Measurements from ENCODE around the gene NDUFAF2.
A peak's percentile ranks its signal among the peaks of the same experiment; 100 is the strongest.
"Not testable (repeated sequence)": the region's sequence is repeated elsewhere in the genome, so short reads cannot be mapped to it uniquely, and the experiment has no call there.

The NDUFAF2 gene, protein sequence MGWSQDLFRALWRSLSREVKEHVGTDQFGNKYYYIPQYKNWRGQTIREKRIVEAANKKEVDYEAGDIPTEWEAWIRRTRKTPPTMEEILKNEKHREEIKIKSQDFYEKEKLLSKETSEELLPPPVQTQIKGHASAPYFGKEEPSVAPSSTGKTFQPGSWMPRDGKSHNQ

DNA sequence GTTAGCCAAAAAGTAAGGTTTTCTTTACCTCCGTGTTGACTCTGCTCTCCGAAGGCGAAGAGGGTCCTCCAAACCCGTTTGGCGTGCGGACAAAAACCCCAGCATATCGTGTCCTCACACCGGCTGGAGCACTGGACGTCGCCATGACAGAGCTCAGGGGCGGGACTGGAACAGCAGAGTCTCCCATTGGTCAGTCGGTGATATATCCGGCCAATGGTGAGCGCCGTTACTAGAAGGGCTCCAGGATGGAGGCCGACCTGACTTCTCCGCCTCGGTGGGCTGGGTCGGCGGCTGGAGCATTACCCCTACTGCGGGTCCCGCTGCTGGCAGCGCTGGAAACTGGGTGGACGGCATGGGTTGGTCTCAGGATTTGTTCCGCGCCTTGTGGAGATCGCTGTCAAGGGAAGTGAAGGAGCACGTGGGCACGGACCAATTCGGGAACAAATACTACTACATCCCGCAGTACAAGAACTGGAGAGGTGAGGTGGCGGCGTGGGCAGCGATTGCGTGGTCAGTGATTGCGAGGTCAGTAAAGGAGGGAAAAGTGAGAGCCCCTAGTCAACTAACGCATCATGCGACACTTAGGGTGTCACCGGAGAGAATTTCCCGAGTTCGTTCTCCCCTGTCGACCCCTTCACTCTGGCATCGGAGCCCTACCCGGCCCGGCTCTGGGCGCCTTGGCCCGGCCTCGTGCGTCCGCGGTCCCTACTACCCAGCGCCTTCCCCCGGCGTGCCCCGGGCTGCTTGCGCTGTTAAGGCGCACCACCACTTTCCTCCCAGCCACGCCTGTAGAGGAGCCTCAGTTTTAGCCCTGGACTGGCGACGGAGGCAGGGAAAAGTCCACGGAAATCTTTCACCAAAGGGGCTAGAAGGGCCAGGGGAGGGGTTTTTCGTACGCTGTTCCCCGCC, at the start of gene NDUFAF2, which contains the start of gene ERCC8:
NDUFAF2 (plus strand) TSS at position 302 of the 909 bp plus-strand sequence; CDS start at position 353, 51 bp downstream.
ERCC8 (minus strand) TSS at position 167 of the 909 bp plus-strand sequence; CDS start at position 105, 62 bp downstream.
- DNase-seq = peak; percentile 82 to 87

DNA sequence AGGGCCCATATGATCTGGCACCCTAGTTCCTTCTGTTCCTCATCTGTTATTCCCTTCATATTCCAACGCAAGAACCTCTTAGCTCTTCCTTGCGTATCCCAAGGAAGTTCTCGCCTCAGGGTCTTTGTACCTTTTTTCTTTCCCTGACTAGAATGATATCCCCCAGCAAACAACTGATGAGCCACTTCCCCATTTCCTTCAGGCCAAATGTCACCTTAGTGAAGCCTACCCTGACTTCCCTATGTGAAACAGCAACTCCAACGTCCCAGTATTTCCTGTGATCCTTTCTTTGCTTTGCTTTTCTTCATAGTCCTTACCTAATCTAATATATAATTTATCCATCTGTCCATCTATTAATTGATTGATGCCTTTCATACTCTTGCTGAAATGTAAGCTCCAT, 48.0 kb upstream of the NDUFAF2 start:
- no peak for DNase-seq

DNA sequence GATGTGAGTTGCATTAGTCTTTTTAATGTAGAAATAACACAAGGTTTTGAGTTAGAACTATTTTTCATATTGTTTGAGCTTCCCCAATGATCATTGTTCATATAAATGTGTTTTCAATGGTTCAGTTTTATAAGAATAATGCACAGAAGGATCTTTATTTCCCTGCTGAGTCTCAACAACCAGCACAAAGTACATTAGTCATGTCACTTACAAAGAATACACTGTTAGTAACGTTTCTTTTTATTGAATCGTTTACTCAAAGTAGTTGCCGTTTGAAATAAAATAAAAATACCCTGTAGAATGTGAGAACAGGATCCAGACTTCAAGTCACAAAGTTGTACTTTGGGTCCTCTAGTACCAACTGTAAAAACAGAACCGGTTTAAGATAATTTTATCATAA, 41.6 kb upstream of the NDUFAF2 start:
- no peak for DNase-seq

DNA sequence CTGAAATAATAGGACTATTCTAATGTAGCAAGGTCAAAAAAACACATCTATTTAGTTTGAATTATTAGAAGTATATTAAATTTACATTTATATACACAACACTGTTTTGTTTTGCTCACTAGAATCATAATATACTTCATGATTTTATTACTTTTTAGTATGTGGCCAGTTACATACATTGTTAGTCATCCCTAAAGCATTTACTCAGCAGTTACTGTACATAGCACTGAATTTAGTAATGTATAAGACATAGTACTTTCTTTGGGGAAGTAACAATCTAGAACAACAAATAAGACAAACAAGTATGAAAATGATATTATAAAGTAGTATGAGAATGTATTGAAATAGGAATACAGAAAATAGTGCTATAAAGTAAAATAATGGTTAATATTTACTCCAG, 28.4 kb upstream of the NDUFAF2 start:
- DNase-seq = no peak

DNA sequence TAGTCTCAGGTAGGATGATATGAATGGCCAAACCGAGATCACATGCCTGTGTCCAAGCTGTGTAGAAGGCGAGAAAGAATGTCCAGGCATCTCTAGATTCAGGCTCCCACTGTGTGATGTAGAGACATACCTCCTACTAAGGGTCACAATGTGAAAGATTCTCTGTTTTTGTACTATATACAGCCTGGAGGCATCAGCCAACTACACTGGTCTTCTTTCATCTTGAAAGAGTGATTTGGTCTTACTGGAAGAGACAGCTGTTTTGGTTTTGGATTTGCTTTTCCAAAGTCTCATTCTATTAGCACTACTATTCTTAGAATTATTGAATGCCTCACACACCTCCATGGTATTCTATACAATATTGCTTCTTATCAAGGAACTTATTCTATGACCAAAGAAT, 26.5 kb upstream of the NDUFAF2 start:
- no peak for DNase-seq

DNA sequence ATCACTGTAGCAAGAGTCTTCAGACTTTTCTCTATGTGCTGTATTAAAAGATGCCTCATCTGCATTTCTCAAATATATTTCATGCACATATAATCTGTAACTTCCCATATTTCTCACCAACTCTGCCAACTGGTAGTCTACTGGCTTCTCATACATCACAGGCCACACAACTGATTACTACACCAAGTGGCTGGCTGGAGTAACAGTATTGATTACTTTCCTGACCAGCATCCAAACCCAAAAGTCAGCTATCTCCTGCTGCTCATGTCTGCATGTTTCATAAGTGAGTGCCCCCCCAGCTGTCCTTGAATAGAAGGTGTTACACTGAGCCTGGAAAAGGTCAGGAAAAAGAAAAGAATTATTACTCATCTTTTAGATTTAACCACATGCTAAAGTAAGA, 17.6 kb upstream of the NDUFAF2 start:
- no peak for DNase-seq

DNA sequence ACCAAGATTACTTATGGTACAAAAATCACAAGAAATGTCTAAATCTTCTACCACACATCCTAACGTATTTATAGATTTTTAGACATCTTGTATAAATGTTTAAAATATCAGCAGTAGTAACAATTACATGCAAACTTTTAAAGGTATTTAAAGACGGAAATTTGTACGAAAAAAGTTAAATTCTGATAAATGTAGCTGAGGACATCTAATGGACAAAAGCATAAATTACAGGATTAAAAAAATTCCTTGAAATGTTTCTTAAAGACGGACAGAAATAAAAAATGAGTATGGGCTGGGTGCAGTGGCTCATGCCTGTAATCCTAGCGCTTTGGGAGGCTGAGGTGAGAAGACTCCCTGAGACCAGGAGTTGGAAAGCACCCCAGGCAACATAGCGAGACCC, 16.0 kb upstream of the NDUFAF2 start:
- DNase-seq = no peak

DNA sequence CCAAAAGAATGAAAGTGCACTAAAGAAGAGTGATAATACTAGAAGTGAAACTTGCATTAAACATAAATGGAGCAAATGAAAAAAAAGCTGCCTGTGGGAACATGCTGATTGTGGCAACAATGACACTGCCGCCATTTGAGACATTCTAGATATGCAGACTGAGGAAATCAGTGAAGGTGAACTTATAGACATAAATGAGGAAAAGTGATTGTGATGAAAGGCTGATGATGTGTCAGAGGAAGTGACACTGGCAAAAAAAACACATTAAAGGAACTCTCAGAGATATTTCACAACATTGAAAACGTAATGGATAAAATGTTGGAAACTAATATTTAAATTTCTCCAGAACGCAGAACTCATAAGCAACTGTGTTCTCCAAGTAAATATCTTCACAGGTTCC, 1.4 kb upstream of the NDUFAF2 start:
- peak; percentile 63 to 77 for DNase-seq

DNA sequence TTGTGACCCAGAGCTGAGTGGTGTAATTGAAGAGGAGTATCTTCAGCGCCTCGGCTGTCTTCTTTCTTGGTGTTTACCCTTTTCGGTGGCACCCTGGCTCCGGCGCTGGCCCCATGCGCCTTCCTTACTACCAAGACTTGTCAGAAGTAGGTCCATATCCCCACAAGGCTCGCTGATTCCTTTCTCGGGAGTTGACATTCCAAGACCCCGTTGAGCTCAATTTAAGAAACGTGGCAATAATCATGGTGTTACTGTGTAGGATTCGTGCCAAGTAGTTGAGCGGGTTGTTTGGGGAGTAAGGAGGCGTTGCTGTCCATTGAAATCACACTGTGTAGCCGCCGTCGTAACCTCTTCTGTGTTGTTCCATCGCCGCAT, 795 bp downstream of the NDUFAF2 start:
- DNase-seq = peak; percentile 13 to 17

DNA sequence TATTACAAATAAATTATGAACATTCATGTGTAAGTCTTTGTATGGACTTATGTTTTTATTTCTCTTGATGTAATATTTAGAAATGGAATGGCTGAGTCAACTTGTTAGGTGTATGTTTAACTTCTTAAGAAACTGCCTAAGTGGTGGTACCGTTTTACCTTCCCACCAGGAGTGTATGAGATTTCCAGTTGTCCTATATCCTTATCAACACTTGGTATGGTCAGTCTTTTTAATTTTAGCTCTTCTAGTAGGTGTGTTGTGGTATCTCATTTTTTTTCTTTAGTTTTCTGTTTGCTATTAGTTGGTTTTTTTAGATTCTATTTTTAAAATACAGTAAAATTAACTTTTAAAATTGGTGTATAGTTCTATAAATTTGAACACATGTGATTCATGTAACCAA, 3.7 kb downstream of the NDUFAF2 start:
- DNase-seq = no peak

DNA sequence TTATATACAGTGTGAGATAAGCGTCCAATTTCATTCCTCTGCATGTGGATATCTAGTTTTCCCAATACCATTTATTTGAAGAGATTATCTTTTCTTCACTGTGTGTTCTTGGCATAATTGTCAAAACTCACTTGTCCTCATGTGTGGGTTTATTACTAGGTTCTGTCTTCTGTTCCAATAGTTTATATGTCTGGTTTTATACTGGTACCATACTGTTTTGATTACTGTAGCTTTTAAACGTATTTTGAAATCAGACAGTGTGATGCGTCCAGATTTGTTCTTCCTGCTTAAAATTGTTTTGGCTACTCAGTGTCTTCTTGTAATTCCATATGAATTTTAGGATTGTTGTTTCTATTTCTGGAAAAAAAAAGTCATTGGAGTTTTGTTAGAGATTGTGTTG, 10.2 kb downstream of the NDUFAF2 start:
- no peak for DNase-seq

DNA sequence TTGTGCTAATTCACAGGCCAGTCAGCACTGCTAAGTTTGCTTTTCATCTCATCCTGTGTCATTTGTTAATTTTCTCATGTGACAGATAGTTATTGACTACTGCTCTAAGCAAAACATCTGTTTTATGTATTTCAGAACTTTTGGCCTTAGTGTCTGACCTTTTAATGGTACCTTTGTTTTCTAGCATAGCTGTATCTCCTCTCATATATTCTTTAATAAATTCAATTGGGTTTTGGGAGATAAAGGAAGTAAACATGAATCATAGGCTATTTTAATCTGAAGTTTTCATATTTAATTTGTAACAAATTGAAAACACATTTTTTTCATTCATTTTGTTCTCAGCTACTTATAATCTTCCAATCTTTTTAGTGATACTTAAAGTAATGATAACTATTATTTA, 13.1 kb downstream of the NDUFAF2 start:
- DNase-seq = no peak

DNA sequence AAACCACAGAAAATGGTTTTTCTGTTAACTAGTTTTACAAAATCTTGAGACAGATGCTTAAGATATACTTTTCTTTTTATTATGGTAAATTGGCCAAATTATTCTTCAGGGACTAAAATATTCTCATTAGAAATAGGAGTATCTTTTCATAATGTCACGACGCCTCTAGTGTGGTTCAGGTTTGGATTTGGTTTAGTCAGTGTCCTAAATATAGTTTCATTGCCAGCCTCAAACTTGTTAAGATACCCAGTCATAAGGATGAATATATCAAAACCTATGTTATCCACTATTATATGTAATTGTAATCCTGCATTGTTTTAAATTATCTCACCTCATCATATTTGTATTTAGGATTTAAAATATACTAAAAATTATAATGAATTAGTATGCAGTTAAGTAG, 13.7 kb downstream of the NDUFAF2 start:
- DNase-seq = no peak

DNA sequence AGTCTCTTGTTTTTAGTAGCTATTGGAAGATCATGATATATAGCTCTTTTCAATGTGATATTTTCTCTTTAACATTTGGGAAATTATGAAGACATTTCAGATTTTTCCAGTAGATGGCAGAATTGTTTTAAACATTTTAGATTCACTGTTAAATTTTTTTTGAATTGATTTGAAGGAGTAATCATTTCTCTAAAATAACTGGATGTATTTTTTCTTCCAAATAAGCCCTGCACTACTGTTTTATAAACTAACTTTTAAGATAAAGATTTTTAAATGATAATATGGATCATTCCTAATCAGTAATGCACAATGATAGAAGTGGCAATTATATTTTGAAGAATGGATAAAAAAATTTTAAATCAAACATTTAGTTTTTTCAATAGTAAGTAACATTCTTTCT, 14.2 kb downstream of the NDUFAF2 start:
- DNase-seq = peak; percentile 28 to 31

DNA sequence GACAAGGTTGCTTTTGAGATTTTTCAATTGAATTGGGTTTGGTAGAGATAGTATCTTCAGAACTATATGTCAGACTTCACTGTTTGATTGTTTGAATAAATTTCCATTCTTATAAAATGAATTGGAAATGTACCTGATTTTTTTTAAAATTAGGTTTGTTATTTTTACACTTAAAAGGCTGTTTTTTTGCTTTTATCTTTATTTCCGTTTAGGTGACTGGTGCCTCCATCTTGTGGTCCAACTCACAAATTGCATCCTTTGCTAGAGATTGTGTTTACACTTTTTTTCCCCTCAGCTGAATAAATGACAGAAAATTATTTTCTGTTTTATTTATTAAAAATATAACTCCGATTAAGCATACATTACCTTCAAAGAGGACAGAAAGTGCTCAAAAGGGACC, 15.6 kb downstream of the NDUFAF2 start:
- DNase-seq = peak in 1 of 2 experiments; percentile 7

DNA sequence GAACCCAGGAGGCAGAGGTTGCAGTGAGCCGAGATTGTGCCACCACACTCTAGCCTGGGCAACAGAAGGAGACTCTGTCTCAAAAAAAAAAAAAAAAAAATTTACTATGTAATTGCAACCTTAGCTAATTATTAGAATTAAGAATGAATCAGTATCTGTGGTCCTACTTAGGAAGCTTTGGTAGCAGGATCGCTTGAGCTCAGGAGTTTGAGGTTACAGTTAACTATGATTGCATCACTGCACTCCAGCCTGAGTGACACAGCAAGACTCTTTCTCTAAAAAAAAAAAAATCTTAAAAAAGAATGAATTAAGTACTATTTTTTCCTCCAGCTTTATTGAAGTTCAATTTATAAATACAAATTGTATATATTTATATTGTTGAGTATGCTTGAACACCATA, 16.7 kb downstream of the NDUFAF2 start:
- peak; percentile 68 to 71 for DNase-seq

DNA sequence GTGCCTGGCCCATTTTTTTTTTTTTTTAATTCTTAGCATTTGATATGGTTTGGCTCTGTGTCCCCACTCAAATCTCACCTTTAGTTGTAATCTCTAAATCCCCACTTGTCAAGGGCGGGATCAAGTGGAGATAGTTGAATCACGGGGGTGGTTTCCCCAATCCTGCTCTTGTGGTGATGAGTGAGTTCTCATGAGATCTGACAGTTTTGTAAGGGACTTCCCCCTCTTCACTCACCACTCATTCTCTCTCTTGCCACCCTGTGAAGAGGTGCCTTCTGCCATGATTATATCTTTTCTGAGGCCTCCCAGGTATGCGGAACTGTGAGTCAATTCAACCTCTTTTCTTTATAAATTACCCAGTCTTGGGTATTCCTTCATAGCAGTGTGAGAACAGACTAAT, 27.2 kb downstream of the NDUFAF2 start:
- no peak for DNase-seq

DNA sequence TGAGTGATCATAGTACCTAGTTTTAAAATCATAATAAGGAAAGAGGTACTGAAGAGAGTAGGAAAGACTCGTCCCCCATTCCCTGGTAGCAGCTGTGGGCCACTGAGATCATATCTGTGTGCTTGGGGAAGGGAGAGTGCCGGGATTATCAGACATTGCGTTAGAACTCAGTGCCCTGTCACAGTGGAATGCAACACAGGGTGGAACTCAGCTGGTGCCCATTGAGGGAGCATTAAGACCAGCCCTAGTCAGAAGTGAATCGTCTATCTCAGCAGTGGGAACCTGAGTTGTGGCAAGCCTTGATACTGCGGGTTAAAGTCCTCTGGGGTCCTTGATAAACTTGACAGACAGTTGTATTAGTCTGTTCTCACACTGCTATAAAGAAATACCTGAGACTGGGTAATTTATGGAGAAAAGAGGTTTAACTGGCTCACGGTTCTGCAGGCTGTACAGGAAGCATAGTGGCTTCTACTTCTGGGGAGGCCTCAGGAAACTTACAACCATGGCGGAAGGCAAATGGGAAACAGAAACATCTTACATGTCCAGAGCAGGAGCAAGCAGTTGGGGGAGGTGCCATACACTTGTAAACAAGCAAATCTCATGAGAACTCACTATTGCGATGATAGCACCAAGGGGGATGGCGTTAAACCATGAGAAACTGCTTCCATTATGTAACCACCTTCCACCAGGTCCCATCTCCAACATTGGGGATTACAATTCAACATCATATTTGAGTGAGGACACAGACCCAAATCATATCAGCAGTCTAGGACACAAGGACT, 33.1 kb downstream of the NDUFAF2 start:
- no peak for DNase-seq

DNA sequence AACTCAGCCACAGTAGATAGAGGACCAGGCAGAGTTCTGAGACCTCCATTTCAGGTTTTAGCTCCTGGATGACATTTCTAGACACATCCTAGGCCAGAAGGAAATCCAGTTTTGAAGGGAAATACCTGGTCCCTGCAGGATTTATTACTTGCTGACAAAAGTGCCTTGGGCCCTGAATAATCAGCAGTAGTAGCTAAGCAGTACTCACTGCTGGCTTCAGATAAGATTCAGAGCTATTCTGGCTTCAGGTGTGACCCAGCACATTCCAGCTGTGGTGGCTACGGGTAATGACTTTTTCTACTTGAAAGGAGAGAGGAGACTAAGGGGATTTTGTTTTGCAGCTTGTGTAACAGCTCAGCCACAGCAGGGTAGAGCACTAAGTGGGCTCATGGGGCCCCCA, 34.0 kb downstream of the NDUFAF2 start:
- no peak for DNase-seq

DNA sequence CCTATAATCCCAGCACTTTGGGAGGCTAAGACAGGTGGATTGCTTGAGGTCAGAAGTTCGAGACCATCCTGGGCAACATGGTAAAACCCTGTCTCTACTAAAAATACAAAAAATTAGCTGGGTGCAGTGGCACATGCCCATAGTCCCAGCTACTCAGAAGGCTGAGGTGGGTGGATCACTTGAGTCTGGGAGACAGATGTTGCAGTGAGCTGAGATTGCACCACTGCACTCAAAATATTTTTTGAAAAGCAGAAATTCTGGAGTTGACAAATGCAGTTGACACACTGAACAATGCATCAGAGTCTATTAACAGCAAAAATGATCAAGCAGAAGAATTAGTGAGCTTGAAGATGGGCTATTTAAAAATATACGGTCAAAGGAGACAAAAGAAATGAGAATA, 35.5 kb downstream of the NDUFAF2 start:
- no peak for DNase-seq

DNA sequence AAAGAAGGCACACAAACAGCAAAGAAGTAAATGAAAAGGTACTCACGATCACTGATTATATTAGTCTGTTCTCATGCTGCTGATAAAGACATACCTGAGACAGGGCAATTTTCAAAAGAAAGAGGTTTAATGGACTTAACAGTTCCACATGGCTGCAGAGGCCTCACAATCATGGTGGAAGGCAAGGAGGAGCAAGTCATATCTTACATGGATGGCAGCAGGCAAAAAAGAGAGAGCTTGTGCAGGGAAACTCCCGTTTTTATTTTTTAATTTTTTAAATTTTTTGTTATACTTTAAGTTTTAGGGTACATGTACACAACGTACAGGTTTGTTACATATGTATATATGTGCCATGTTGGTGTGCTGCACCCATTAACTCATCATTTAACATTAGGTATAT, 37.1 kb downstream of the NDUFAF2 start:
- DNase-seq = not testable (repeated sequence)

DNA sequence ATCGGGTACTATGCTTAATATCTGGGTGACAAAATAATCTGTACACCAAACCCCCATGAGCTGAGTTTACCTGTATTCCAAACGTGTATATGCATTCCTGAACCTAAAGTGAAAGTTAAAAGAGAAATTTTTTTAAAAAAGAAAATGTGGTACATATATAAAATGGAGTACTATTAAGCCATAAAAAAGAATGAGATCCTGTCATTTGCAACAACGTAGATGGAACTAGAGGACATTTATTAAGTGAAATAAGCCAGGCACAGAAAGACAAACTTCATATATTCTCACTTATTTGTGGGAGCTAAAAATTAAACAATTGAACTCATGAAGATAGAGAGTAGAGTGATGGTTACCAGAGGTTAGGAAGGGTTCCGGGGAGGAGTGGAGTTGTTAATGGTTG, 44.8 kb downstream of the NDUFAF2 start:
- DNase-seq = no peak

DNA sequence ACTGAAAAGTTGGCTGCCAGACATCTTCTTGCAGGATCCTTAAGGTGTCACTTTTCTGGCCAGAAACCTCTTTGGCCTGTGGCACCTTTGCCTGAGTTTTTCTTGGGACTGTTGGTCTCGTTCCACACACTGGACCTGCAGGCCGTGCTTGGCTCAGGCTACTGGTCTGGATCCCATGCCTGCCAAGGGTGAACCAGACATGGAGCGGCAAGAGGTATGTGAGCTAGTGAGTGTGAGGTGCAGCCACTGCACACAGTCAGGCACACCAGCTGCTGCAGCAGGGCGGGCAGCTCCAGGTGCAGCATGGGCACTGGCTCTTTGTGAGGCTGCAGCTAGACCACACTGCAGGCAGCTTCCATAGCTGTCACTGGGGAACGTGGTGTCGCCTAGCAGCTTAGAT, 47.9 kb downstream of the NDUFAF2 start:
- no peak for DNase-seq

DNA sequence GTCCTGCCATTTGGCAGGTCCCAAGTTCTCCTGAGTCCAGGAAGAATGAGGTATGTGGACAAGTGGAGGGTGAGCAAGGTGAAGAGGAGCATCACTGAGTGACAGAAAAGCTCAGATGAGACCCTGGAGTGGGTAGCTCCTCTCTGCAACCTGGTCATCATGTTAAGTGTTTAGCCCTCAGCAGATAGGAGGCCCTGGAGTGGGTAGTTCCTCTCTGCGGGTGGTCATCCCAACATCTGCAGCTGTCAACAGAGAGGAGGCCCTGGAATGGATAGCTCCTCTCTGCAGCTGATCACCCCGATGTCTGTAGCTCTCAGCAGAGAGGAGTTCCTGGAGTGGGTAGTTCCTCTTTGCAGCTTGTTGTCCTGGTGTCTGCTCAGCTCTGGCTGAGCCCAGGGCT, 48.4 kb downstream of the NDUFAF2 start:
- DNase-seq = no peak
